NB4 (cell line): ENCODE results near the gene CHDH.

Experiments used
- DNase-seq: peaks from one replicate; pipeline ENCODE4 v3.0.0; 2010; ENCODE audit warnings: low read depth
- H3K4me3 ChIP-seq: one replicate; pipeline ENCODE4 v1.5.1; 2011; ENCODE audit warnings: mild to moderate bottlenecking, low read depth, low read length, moderate library complexity
- CTCF ChIP-seq: IDR thresholded peaks from one replicate; pipeline ENCODE4 v1.5.1; 2012; ENCODE audit warnings: low read depth, low read length
- MYC ChIP-seq: IDR thresholded peaks from 2 replicates; pipeline ENCODE4 v1.6.1; 2011; ENCODE audit warnings: low read depth, low read length
- POLR2A ChIP-seq: IDR thresholded peaks from 2 replicates; pipeline ENCODE4 v1.6.1; 2011; ENCODE audit warnings: mild to moderate bottlenecking; ENCODE audit not compliant: insufficient read length; ENCODE audit errors: extremely low read depth
- TF ChIP-seq, protein P1 (sequence below): IDR thresholded peaks from 2 replicates; pipeline ENCODE4 v1.6.1; 2011; ENCODE audit warnings: low read depth, low read length

Gene CHDH

GRCh38 chr3:53765753-53766152 lies 80.5 kb downstream of the CHDH start:
- TF ChIP-seq CTCF (no peak), MYC (no peak), POLR2A (no peak)
- TF ChIP-seq, protein P1, sequence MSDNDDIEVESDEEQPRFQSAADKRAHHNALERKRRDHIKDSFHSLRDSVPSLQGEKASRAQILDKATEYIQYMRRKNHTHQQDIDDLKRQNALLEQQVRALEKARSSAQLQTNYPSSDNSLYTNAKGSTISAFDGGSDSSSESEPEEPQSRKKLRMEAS, result no peak
- H3K4me3 ChIP-seq, result no peak overlapping the region
- no peak for DNase-seq

GRCh38 chr3:53764026-53764775 lies 82.0 kb downstream of the CHDH start:
- TF ChIP-seq, protein P1, result no peak
- TF ChIP-seq CTCF (no peak), MYC (no peak), POLR2A (no peak)
- no peak for DNase-seq
- H3K4me3 ChIP-seq, result no peak overlapping the region

- no peak for DNase-seq
- no peak for TF ChIP-seq CTCF
- TF ChIP-seq, protein P1, result no peak
- no peak overlapping the region for H3K4me3 ChIP-seq
These were observed 82.9 kb downstream of the CHDH start for GRCh38 chr3:53763353-53763752.
